Stimulated activated naive B cell treated with anti-CD40 and anti-IgM and Interleukin-4, amounts not matched to agents 10 μg/mL and 1 μg/mL and 100 μg/mL, for 72 hours (primary cell): ENCODE data around the gene KLHL13.
"Not testable (repeated sequence)": the region's sequence is repeated elsewhere in the genome, so short reads cannot be mapped to it uniquely, and the experiment has no call there.

ENCODE experiments used
- ATAC-seq, 2 donors: fragments of 150-1000 bp; cut with Tn5 transposase; replicated peaks; 2 replicates each; pipeline ENCODE4 v1.10.0; 2021; ENCODE audit warnings: moderate library complexity in 1 of 2
- DNase-seq: peaks from one replicate; pipeline ENCODE4 v3.0.0; 2021
- H3K27ac Mint-ChIP-seq: one replicate; pipeline ENCODE4 v1.8.0; 2022; ENCODE audit warnings: mild to moderate bottlenecking, mixed read lengths
- H3K27me3 Mint-ChIP-seq, 2 donors: one replicate each; pipeline ENCODE4 v1.8.0; 2022; ENCODE audit warnings: mixed read lengths in 2 of 2
- H3K36me3 Mint-ChIP-seq, 2 donors: one replicate each; pipeline ENCODE4 v1.8.0; 2022; ENCODE audit warnings: mixed read lengths in 2 of 2, mild to moderate bottlenecking in 1 of 2
- H3K4me1 Mint-ChIP-seq, 2 donors: one replicate each; pipeline ENCODE4 v1.8.0; 2022; ENCODE audit warnings: mixed read lengths in 2 of 2, mild to moderate bottlenecking in 1 of 2
- H3K4me3 Mint-ChIP-seq, 2 donors: one replicate each; pipeline ENCODE4 v1.8.0; 2022; ENCODE audit warnings: mild to moderate bottlenecking in 2 of 2, mixed read lengths in 2 of 2, moderate library complexity in 1 of 2
- H3K9me3 Mint-ChIP-seq, 2 donors: one replicate each; pipeline ENCODE4 v1.8.0; 2022; ENCODE audit warnings: mixed read lengths in 2 of 2, mild to moderate bottlenecking in 1 of 2

The KLHL13 gene

GRCh38 chrX:118047446-118048186 lies 69.0 kb downstream of the KLHL13 start:
- no peaks in the 10 kb centered on the region for H3K4me1 Mint-ChIP-seq
- H3K27me3 Mint-ChIP-seq, result no peaks in the 10 kb centered on the region
- no peak overlapping the region for H3K4me3 Mint-ChIP-seq
- no peak for ATAC-seq
- no peak for DNase-seq
- H3K27ac Mint-ChIP-seq, result no peak overlapping the region
- H3K36me3 Mint-ChIP-seq, result peaks cover 0 to 2% of the 10 kb centered on the region in 2 donors
- H3K9me3 Mint-ChIP-seq, result peaks cover 5 to 10% of the 10 kb centered on the region in 2 donors

DNA sequence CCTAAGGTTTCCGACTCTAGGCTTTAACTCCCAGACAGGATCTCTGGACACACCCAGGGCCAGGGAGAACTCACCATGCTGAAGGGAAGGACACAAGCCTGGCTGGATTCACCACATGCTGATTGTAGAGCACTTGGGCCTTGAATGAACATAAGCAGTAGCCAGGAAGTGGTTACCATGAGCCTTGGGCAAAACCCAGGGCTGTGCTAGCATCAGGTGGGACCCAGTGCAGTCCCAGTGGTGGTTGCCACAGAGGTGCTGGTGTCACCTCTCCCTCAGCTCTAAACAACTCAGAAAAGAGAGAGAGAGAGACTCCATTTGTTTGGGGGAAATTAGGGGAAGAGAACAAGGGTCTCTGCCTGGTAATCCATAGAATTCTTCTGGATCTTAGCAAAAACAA lies 77.0 kb downstream of the KLHL13 start:
- H3K27ac Mint-ChIP-seq, result no peak overlapping the region
- H3K9me3 Mint-ChIP-seq, result peaks cover 5 to 14% of the 10 kb centered on the region in 2 donors
- H3K27me3 Mint-ChIP-seq, result no peaks in the 10 kb centered on the region
- no peak for ATAC-seq
- DNase-seq, result no peak
- no peaks in the 10 kb centered on the region for H3K4me1 Mint-ChIP-seq
- H3K4me3 Mint-ChIP-seq, result no peak overlapping the region
- H3K36me3 Mint-ChIP-seq, result peaks cover 0 to 3% of the 10 kb centered on the region in 2 donors

GRCh38 chrX:118038614-118039365 lies 77.8 kb downstream of the KLHL13 start:
- H3K4me3 Mint-ChIP-seq, result no peak overlapping the region
- H3K36me3 Mint-ChIP-seq, result peaks cover 0 to 3% of the 10 kb centered on the region in 2 donors
- peaks cover 5 to 14% of the 10 kb centered on the region in 2 donors for H3K9me3 Mint-ChIP-seq
- no peaks in the 10 kb centered on the region for H3K4me1 Mint-ChIP-seq
- H3K27me3 Mint-ChIP-seq, result no peaks in the 10 kb centered on the region
- no peak for ATAC-seq
- DNase-seq, result no peak
- no peak overlapping the region for H3K27ac Mint-ChIP-seq

- no peaks in the 10 kb centered on the region for H3K36me3 Mint-ChIP-seq
- no peak for DNase-seq
- no peak overlapping the region for H3K27ac Mint-ChIP-seq
- H3K9me3 Mint-ChIP-seq, result no peaks in the 10 kb centered on the region
- no peak for ATAC-seq
- H3K27me3 Mint-ChIP-seq, result no peaks in the 10 kb centered on the region
- peaks cover 0 to 2% of the 10 kb centered on the region in 2 donors for H3K4me1 Mint-ChIP-seq
- no peak overlapping the region for H3K4me3 Mint-ChIP-seq
Observed at GRCh38 chrX:118026631-118027030, 90.0 kb downstream of the KLHL13 start.

DNA sequence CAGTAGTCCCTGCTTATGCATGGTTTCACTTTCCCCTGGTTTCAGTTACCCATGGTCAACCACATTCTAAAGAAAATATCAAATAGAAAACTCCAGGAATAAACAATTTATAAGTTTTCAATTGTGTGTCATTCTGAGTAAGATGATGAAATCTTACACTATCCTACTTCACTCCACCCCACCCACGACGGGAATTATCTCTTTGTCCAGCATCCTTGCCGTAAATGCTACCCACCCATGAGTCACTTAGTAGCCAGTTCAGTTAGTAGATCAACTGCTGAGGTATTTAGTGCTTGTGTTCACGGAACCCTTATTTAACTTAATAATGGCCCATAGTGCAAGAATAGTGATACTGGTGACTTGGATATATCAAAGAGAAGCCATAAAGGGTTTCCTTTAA lies 91.4 kb downstream of the KLHL13 start:
- no peaks in the 10 kb centered on the region for H3K9me3 Mint-ChIP-seq
- no peaks in the 10 kb centered on the region for H3K27me3 Mint-ChIP-seq
- DNase-seq (no peak), ATAC-seq (no peak)
- H3K4me1 Mint-ChIP-seq, result peaks cover 0 to 2% of the 10 kb centered on the region in 2 donors
- H3K4me3 Mint-ChIP-seq, result no peak overlapping the region
- H3K27ac Mint-ChIP-seq, result no peak overlapping the region
- H3K36me3 Mint-ChIP-seq, result no peaks in the 10 kb centered on the region

GRCh38 chrX:118024482-118024881 lies 92.1 kb downstream of the KLHL13 start:
- no peaks in the 10 kb centered on the region for H3K27me3 Mint-ChIP-seq
- no peaks in the 10 kb centered on the region for H3K36me3 Mint-ChIP-seq
- ATAC-seq (peak in 1 of 2 donors; percentile 34), DNase-seq (no peak)
- no peak overlapping the region for H3K4me3 Mint-ChIP-seq
- H3K9me3 Mint-ChIP-seq, result no peaks in the 10 kb centered on the region
- H3K27ac Mint-ChIP-seq, result no peak overlapping the region
- peaks cover 0 to 2% of the 10 kb centered on the region in 2 donors for H3K4me1 Mint-ChIP-seq

- Mint-ChIP-seq H3K27ac (no peak overlapping the region), H3K9me3 (peaks cover 0 to 2% of the 10 kb centered on the region in 2 donors), H3K27me3 (no peaks in the 10 kb centered on the region), H3K36me3 (no peaks in the 10 kb centered on the region), H3K4me3 (no peak overlapping the region), H3K4me1 (peaks cover 0 to 2% of the 10 kb centered on the region in 2 donors)
- DNase-seq (no peak), ATAC-seq (no peak)
Observed at GRCh38 chrX:118022753-118023152, 93.9 kb downstream of the KLHL13 start.

- no peaks in the 10 kb centered on the region for H3K4me1 Mint-ChIP-seq
- no peak for ATAC-seq
- H3K27ac Mint-ChIP-seq, result no peak overlapping the region
- no peak for DNase-seq
- no peaks in the 10 kb centered on the region for H3K36me3 Mint-ChIP-seq
- H3K4me3 Mint-ChIP-seq, result no peak overlapping the region
- H3K9me3 Mint-ChIP-seq, result peaks cover 0 to 2% of the 10 kb centered on the region in 2 donors
- no peaks in the 10 kb centered on the region for H3K27me3 Mint-ChIP-seq
Observed at GRCh38 chrX:118016422-118016821, 100.2 kb downstream of the KLHL13 start.

GRCh38 chrX:118002417-118002816 lies 114.2 kb downstream of the KLHL13 start:
- not testable (repeated sequence) for H3K27ac Mint-ChIP-seq, H3K36me3 Mint-ChIP-seq, DNase-seq, H3K4me1 Mint-ChIP-seq, H3K4me3 Mint-ChIP-seq, ATAC-seq, H3K27me3 Mint-ChIP-seq, H3K9me3 Mint-ChIP-seq

DNA sequence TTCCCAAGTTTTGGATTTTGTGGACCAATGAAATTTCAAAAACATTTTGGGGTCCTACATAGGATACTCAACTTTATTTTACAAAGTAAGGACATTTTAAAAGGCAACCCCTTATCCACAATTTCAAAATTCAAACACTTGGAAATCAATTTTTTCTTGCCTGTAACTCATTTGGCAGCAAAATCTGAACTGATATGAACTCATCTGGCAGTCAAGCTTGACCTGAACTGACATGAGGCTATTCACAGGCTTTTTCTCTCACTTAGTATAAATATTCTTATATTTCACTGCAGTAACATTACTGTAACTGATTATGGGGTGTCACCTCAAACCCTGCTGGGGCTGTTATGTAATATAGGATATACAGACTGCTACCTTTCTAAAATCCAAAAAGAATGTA lies 116.1 kb downstream of the KLHL13 start:
- no peak for DNase-seq
- no peak for ATAC-seq
- Mint-ChIP-seq H3K27me3 (no peaks in the 10 kb centered on the region), H3K4me1 (no peaks in the 10 kb centered on the region), H3K27ac (no peak overlapping the region), H3K4me3 (no peak overlapping the region), H3K9me3 (peaks cover 1 to 7% of the 10 kb centered on the region in 2 donors), H3K36me3 (no peaks in the 10 kb centered on the region)

DNA sequence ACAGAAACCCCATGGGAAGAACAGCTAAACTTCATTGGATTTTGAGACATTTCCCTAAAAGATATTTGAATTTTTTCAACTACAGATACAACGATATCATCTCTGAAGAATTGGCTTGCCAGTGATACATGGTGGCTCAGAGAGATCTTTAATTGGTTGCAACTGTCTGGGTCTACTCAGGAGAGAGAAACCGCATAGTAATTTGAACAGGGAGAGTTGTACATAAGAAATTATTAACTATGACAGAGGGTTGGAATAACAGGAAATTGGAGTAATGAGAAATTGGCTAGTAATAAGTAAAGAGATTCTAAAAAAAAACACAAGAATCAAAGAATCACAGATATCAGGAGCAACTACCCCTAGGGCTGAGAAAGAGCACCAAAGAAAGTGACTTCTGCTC lies 118.4 kb downstream of the KLHL13 start:
- no peaks in the 10 kb centered on the region for H3K36me3 Mint-ChIP-seq
- H3K4me3 Mint-ChIP-seq, result no peak overlapping the region
- DNase-seq, result no peak
- no peaks in the 10 kb centered on the region for H3K27me3 Mint-ChIP-seq
- no peak for ATAC-seq
- H3K27ac Mint-ChIP-seq, result no peak overlapping the region
- no peaks in the 10 kb centered on the region for H3K4me1 Mint-ChIP-seq
- peaks cover 0 to 7% of the 10 kb centered on the region in 2 donors for H3K9me3 Mint-ChIP-seq

DNA sequence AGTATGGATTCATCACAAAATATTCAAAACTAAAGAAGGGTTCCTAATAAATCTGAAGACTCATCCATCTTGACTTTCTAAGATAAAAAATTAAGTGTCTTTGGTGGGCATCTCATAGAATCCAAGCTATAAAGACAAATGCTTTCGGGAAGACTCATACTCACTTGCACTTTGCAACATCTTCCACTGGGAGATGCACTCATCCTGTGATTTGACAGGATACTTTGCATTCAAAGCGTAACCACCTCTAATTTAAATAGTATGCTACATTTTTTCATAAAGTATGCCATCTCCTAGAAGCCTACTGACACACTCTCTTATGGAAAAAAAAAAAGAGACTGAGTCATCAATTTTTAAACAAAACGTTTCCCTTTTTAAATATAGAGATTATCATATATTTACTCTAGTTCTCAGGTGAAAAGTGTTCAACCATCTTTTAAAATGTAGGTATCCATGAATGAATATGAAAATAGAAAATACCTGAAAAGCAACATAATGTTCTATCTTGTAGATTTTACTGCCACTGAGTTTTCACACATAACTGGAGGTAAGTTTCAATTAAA lies 119.6 kb downstream of the KLHL13 start:
- Mint-ChIP-seq H3K4me3 (no peak overlapping the region), H3K27me3 (no peaks in the 10 kb centered on the region), H3K27ac (no peak overlapping the region), H3K36me3 (no peaks in the 10 kb centered on the region), H3K4me1 (no peaks in the 10 kb centered on the region), H3K9me3 (peaks cover 0 to 7% of the 10 kb centered on the region in 2 donors)
- ATAC-seq (no peak), DNase-seq (no peak)

- Mint-ChIP-seq H3K27me3 (no peaks in the 10 kb centered on the region), H3K4me3 (no peak overlapping the region), H3K36me3 (no peaks in the 10 kb centered on the region), H3K27ac (no peak overlapping the region), H3K4me1 (no peaks in the 10 kb centered on the region), H3K9me3 (peaks cover 0 to 7% of the 10 kb centered on the region in 2 donors)
- no peak for ATAC-seq
- DNase-seq, result no peak
Observed at GRCh38 chrX:117996408-117996807, 120.2 kb downstream of the KLHL13 start.

GRCh38 chrX:117995378-117995777 lies 121.2 kb downstream of the KLHL13 start:
- Mint-ChIP-seq H3K27ac (no peak overlapping the region), H3K36me3 (no peaks in the 10 kb centered on the region), H3K4me3 (no peak overlapping the region), H3K27me3 (no peaks in the 10 kb centered on the region), H3K4me1 (no peaks in the 10 kb centered on the region), H3K9me3 (peaks cover 0 to 7% of the 10 kb centered on the region in 2 donors)
- DNase-seq (no peak), ATAC-seq (no peak)
